ENCODE data around the gene PCDHGA3. TPM values are rescaled to one million over a fixed set of nuclear protein-coding genes. Genes with fewer than 3 reads are reported as not detected.

PCDHGA3 gene
- total RNA-seq, 1 donor: 6.2 TPM

Other genes starting within 250 kb of the PCDHGA3 start
- 3.9 and 4.2 TPM in 2 replicates for gene PCDHB2, start 249.2 kb upstream of the PCDHGA3 start, total RNA-seq
- 0.97 and 1.0 TPM in 2 replicates for gene PCDHB3, start 243.4 kb upstream of the PCDHGA3 start, total RNA-seq
- gene PCDHB4, start 222.0 kb upstream of the PCDHGA3 start, total RNA-seq: 1.8 and 2.1 TPM in 2 replicates
- 2.9 and 3.6 TPM in 2 replicates for gene PCDHB5, start 208.6 kb upstream of the PCDHGA3 start, total RNA-seq
- gene PCDHB6, start 193.8 kb upstream of the PCDHGA3 start, total RNA-seq: 0.65 and 0.97 TPM in 2 replicates
- 2.0 and 2.5 TPM in 2 replicates for gene PCDHB7, start 171.2 kb upstream of the PCDHGA3 start, total RNA-seq
- gene PCDHB8, start 166.0 kb upstream of the PCDHGA3 start, total RNA-seq: 0.52 and 1.1 TPM in 2 replicates
- 3.1 and 4.4 TPM in 2 replicates for gene PCDHB16, start 161.4 kb upstream of the PCDHGA3 start, total RNA-seq
- gene PCDHB9, start 156.7 kb upstream of the PCDHGA3 start, total RNA-seq: 0.91 and 2.3 TPM in 2 replicates
- 2.2 and 2.5 TPM in 2 replicates for gene PCDHB10, start 151.5 kb upstream of the PCDHGA3 start, total RNA-seq
- gene PCDHB11, start 144.2 kb upstream of the PCDHGA3 start, total RNA-seq: 1.4 and 1.7 TPM in 2 replicates
- 1.0 and 1.3 TPM in 2 replicates for gene PCDHB12, start 135.1 kb upstream of the PCDHGA3 start, total RNA-seq
- gene PCDHB13, start 129.9 kb upstream of the PCDHGA3 start, total RNA-seq: 2.7 and 4.0 TPM in 2 replicates
- gene PCDHB14, start 120.5 kb upstream of the PCDHGA3 start, total RNA-seq: 3.8 and 4.4 TPM in 2 replicates
- gene PCDHB15, start 98.4 kb upstream of the PCDHGA3 start, total RNA-seq: 1.7 and 1.9 TPM in 2 replicates
- gene SLC25A2, start 39.8 kb upstream of the PCDHGA3 start, total RNA-seq: 0.32 and 0.39 TPM in 2 replicates
- 61.7 and 84.2 TPM in 2 replicates for gene TAF7, start 23.0 kb upstream of the PCDHGA3 start, total RNA-seq
- 1.4 and 1.9 TPM in 2 replicates for gene PCDHGA1, start 13.3 kb upstream of the PCDHGA3 start, total RNA-seq
- gene PCDHGA2, start 5.1 kb upstream of the PCDHGA3 start, total RNA-seq: 4.7 and 4.9 TPM in 2 replicates
- 4.1 and 6.1 TPM in 2 replicates for gene PCDHGB1, start 6.3 kb downstream of the PCDHGA3 start, total RNA-seq
- gene PCDHGA4, start 11.2 kb downstream of the PCDHGA3 start, total RNA-seq: 6.7 and 8.9 TPM in 2 replicates
- gene PCDHGB2, start 16.2 kb downstream of the PCDHGA3 start, total RNA-seq: 6.5 and 6.8 TPM in 2 replicates
- gene PCDHGA5, start 20.3 kb downstream of the PCDHGA3 start, total RNA-seq: 5.6 and 6.5 TPM in 2 replicates
- 8.4 and 8.6 TPM in 2 replicates for gene PCDHGB3, start 26.4 kb downstream of the PCDHGA3 start, total RNA-seq
- 7.8 and 10.4 TPM in 2 replicates for gene PCDHGA6, start 30.1 kb downstream of the PCDHGA3 start, total RNA-seq
- 9.0 and 10.6 TPM in 2 replicates for gene PCDHGA7, start 38.9 kb downstream of the PCDHGA3 start, total RNA-seq
- 24.4 and 26.2 TPM in 2 replicates for gene PCDHGB4, start 43.9 kb downstream of the PCDHGA3 start, total RNA-seq
- gene PCDHGA8, start 48.8 kb downstream of the PCDHGA3 start, total RNA-seq: 5.6 and 5.7 TPM in 2 replicates
- gene PCDHGB5, start 54.1 kb downstream of the PCDHGA3 start, total RNA-seq: 27.7 and 35.0 TPM in 2 replicates
- 10.1 and 11.1 TPM in 2 replicates for gene PCDHGA9, start 58.9 kb downstream of the PCDHGA3 start, total RNA-seq
- gene PCDHGB6, start 64.2 kb downstream of the PCDHGA3 start, total RNA-seq: 7.9 and 9.5 TPM in 2 replicates
- gene PCDHGA10, start 69.2 kb downstream of the PCDHGA3 start, total RNA-seq: 15.3 and 17.9 TPM in 2 replicates
- 25.6 and 26.2 TPM in 2 replicates for gene PCDHGB7, start 73.8 kb downstream of the PCDHGA3 start, total RNA-seq
- gene PCDHGA11, start 77.2 kb downstream of the PCDHGA3 start, total RNA-seq: 20.1 and 24.1 TPM in 2 replicates
- gene PCDHGA12, start 86.7 kb downstream of the PCDHGA3 start, total RNA-seq: 25.1 and 30.2 TPM in 2 replicates
- gene PCDHGC3, start 132.1 kb downstream of the PCDHGA3 start, total RNA-seq: 122 and 161 TPM in 2 replicates
- gene PCDHGC4, start 141.2 kb downstream of the PCDHGA3 start, total RNA-seq: 5.6 and 6.4 TPM in 2 replicates
- 4.7 and 8.1 TPM in 2 replicates for gene PCDHGC5, start 145.3 kb downstream of the PCDHGA3 start, total RNA-seq